HCT116 (cell line): Measurements from ENCODE around the gene IGSF21.

Experiments
- CEBPB ChIP-seq: IDR thresholded peaks from 2 replicates; pipeline ENCODE4 v1.6.1; 2012; ENCODE audit warnings: low read depth
- ELF1 ChIP-seq: IDR thresholded peaks from 2 replicates; pipeline ENCODE4 v1.6.1; 2012; ENCODE audit warnings: low read depth, borderline replicate concordance
- EZH2 ChIP-seq: fragments of 200-600 bp; sonication (generic); IDR thresholded peaks from 2 replicates; pipeline ENCODE4 v1.6.1; 2017; ENCODE audit warnings: antibody characterized with exemption, mixed run types
- JUND ChIP-seq: IDR thresholded peaks from 2 replicates; pipeline ENCODE4 v1.6.1; 2012
- MAX ChIP-seq: IDR thresholded peaks from 2 replicates; pipeline ENCODE4 v1.6.1; 2012
- POLR2A ChIP-seq: IDR thresholded peaks from 2 replicates; pipeline ENCODE4 v1.7.0; 2011; ENCODE audit warnings: borderline replicate concordance; ENCODE audit not compliant: insufficient read depth, insufficient read length; ENCODE audit errors: extremely low read depth
- POLR2AphosphoS5 ChIP-seq: IDR thresholded peaks from 2 replicates; pipeline ENCODE4 v1.6.1; 2011; ENCODE audit warnings: mild to moderate bottlenecking, low read depth, low read length, moderate library complexity
- RAD21 ChIP-seq: IDR thresholded peaks from 2 replicates; pipeline ENCODE4 v1.6.1; 2012; ENCODE audit warnings: low read depth, mild to moderate bottlenecking
- TCF7L2 ChIP-seq: IDR thresholded peaks from 2 replicates; pipeline ENCODE4 v1.7.0; 2011; ENCODE audit warnings: borderline replicate concordance, inconsistent platforms; ENCODE audit not compliant: insufficient read depth, insufficient read length; ENCODE audit errors: extremely low read depth
- YY1 ChIP-seq: IDR thresholded peaks from 2 replicates; pipeline ENCODE4 v1.6.1; 2011; ENCODE audit warnings: low read length, low read depth, moderate library complexity, mild to moderate bottlenecking; ENCODE audit not compliant: insufficient replicate concordance; ENCODE audit errors: extremely low read depth
- ZNF274 ChIP-seq: fragments of 200-500 bp; sonication (Bioruptor generic); IDR thresholded peaks from 2 replicates; pipeline ENCODE4 v1.6.1; 2014; ENCODE audit warnings: mild to moderate bottlenecking, low read depth, low read length, inconsistent platforms
- TF ChIP-seq, protein P1 (sequence below), 3 experiments: fragments of 200-600 bp in 1 of 3; sonication (generic) in 1 of 3; IDR thresholded peaks in 2 of 3; conservative IDR thresholded peaks in 1 of 3; 2 replicates each; pipeline ENCODE4 v1.5.1; 2012 to 2017; ENCODE audit warnings: low read depth in 2 of 3, low read length in 2 of 3, antibody characterized with exemption in 1 of 3, borderline replicate concordance in 1 of 3, control low read depth in 1 of 3, mild to moderate bottlenecking in 1 of 3, mixed read lengths in 1 of 3, mixed run types in 1 of 3, moderate library complexity in 1 of 3; ENCODE audit not compliant: insufficient read depth in 1 of 3
- TF ChIP-seq, protein P2 (sequence below): IDR thresholded peaks from 2 replicates; pipeline ENCODE4 v1.6.1; 2012; ENCODE audit warnings: low read depth

DNA sequence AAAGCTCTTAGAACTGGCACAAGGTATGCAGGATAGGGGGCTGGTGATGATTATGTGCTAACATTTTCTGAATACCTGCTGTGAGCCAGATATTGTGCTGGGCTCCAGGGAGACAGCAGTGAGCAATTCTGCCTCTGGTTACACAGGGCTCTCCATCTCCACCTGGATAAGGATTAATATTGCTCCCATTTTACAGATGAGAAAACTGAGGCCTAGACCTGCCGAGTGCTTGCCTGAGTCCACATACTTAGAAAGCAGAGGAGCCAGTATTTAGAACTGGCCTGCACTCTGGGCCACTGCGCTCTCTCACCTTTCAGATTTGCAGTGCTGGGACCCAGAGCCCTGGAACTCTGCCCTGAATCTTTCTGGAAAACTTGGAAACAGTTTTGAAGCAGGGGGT lies 205.9 kb downstream of the IGSF21 start:
- no peak for TF ChIP-seq EZH2
- no peak for TF ChIP-seq CEBPB
- no peak for TF ChIP-seq POLR2A
- TF ChIP-seq, protein P1, sequence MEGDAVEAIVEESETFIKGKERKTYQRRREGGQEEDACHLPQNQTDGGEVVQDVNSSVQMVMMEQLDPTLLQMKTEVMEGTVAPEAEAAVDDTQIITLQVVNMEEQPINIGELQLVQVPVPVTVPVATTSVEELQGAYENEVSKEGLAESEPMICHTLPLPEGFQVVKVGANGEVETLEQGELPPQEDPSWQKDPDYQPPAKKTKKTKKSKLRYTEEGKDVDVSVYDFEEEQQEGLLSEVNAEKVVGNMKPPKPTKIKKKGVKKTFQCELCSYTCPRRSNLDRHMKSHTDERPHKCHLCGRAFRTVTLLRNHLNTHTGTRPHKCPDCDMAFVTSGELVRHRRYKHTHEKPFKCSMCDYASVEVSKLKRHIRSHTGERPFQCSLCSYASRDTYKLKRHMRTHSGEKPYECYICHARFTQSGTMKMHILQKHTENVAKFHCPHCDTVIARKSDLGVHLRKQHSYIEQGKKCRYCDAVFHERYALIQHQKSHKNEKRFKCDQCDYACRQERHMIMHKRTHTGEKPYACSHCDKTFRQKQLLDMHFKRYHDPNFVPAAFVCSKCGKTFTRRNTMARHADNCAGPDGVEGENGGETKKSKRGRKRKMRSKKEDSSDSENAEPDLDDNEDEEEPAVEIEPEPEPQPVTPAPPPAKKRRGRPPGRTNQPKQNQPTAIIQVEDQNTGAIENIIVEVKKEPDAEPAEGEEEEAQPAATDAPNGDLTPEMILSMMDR (IDR thresholded peaks at IDR 0.05 in 2 of 3, conservative IDR thresholded peaks at IDR 0.05 in 1 of 3; ENCODE audit: borderline replicate concordance in 1 of 3, insufficient read depth in 1 of 3, low read depth in 2 of 3, low read length in 2 of 3): no peak
- TF ChIP-seq YY1: no peak
- no peak for TF ChIP-seq POLR2AphosphoS5
- no peak for TF ChIP-seq JUND
- no peak for TF ChIP-seq ZNF274
- no peak for TF ChIP-seq ELF1
- no peak for TF ChIP-seq TCF7L2
- TF ChIP-seq, protein P2, sequence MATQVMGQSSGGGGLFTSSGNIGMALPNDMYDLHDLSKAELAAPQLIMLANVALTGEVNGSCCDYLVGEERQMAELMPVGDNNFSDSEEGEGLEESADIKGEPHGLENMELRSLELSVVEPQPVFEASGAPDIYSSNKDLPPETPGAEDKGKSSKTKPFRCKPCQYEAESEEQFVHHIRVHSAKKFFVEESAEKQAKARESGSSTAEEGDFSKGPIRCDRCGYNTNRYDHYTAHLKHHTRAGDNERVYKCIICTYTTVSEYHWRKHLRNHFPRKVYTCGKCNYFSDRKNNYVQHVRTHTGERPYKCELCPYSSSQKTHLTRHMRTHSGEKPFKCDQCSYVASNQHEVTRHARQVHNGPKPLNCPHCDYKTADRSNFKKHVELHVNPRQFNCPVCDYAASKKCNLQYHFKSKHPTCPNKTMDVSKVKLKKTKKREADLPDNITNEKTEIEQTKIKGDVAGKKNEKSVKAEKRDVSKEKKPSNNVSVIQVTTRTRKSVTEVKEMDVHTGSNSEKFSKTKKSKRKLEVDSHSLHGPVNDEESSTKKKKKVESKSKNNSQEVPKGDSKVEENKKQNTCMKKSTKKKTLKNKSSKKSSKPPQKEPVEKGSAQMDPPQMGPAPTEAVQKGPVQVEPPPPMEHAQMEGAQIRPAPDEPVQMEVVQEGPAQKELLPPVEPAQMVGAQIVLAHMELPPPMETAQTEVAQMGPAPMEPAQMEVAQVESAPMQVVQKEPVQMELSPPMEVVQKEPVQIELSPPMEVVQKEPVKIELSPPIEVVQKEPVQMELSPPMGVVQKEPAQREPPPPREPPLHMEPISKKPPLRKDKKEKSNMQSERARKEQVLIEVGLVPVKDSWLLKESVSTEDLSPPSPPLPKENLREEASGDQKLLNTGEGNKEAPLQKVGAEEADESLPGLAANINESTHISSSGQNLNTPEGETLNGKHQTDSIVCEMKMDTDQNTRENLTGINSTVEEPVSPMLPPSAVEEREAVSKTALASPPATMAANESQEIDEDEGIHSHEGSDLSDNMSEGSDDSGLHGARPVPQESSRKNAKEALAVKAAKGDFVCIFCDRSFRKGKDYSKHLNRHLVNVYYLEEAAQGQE: no peak
- TF ChIP-seq MAX: no peak
- no peak for TF ChIP-seq RAD21
